BJ (cell line): ENCODE results near the gene KCNQ1. TPM values are rescaled to one million over a fixed set of nuclear protein-coding genes. Genes with fewer than 3 reads are reported as not detected.

Experiments
- CTCF ChIA-PET: fragments of 350-600 bp; formaldehyde crosslinking; extraction: SDS; loops from one replicate; lab custom pipeline; 2021; ENCODE audit warnings: antibody characterized with exemption, inconsistent platforms; lab: Yijun Ruan, JAX
- POLR2A ChIA-PET: fragments of 300-600 bp; sonication (Branson Sonifier 250); formaldehyde crosslinking; extraction: SDS; loops from one replicate; lab custom pipeline; 2021; ENCODE audit warnings: antibody characterized with exemption; lab: Charles Lee
- DNase-seq: peaks from one replicate; pipeline ENCODE4 v3.0.0-alpha.2; 2011; ENCODE audit warnings: low read depth
- H3K27me3 ChIP-seq: 2 replicates; pipeline ENCODE4 v1.6.0; 2011; ENCODE audit warnings: low read length; ENCODE audit not compliant: control insufficient read depth, insufficient read depth
- H3K36me3 ChIP-seq: 2 replicates; pipeline ENCODE4 v1.5.1; 2011; ENCODE audit warnings: low read length; ENCODE audit not compliant: control insufficient read depth, insufficient read depth
- H3K4me3 ChIP-seq: 2 replicates; pipeline ENCODE4 v1.5.1; 2011; ENCODE audit warnings: low read depth, mild to moderate bottlenecking, control low read depth, low read length
- CTCF ChIP-seq: IDR thresholded peaks from 2 replicates; pipeline ENCODE4 v1.5.1; 2011; ENCODE audit warnings: low read depth, mild to moderate bottlenecking, control low read depth, inconsistent platforms, low read length, moderate library complexity; ENCODE audit not compliant: insufficient read depth
- polyA plus RNA-seq: library from polyadenylated mRNA; depleted of rRNA; stranded (reverse); fragments of >200 nt; gene quantifications from 2 replicates; pipeline ENCODE4 v1.2.3, GENCODE V29; 2011

Gene KCNQ1
- polyA plus RNA-seq, 1 experiment, result not detected

- no peak for TF ChIP-seq CTCF
Observed at GRCh38 chr11:2742611-2743426, 298.0 kb downstream of the KCNQ1 start.

GRCh38 chr11:2743427-2744110 lies 298.8 kb downstream of the KCNQ1 start:
- H3K36me3 ChIP-seq, result no peaks in the 10 kb centered on the region
- TF ChIP-seq CTCF, result no peak
- DNase-seq, result no peak
- ChIA-PET CTCF (interaction anchor here (1.4 kb wide), 1 partner anchor 144 kb away, joined by 4 read pairs; no protein-coding TSS in a partner anchor), POLR2A (no interaction called here)
- no peak overlapping the region for H3K4me3 ChIP-seq
- peaks cover 4% of the 10 kb centered on the region; the same call in 1 of the 2 replicates for H3K27me3 ChIP-seq

More at GRCh38 chr11:2742611-2743426, 298.0 kb downstream of the KCNQ1 start:
- Histone ChIP-seq H3K27me3 (peaks cover 4% of the 10 kb centered on the region; the same call in 1 of the 2 replicates), H3K36me3 (no peaks in the 10 kb centered on the region), H3K4me3 (no peak overlapping the region)
- ChIA-PET POLR2A (no interaction called here), CTCF (interaction anchor here (0.7 to 1.4 kb wide), 3 partner anchors 11 to 145 kb away, joined by 3 to 4 read pairs (median 3); no protein-coding TSS in a partner anchor)
- DNase-seq, result no peak

- Histone ChIP-seq H3K36me3 (no peaks in the 10 kb centered on the region), H3K27me3 (peaks cover 4% of the 10 kb centered on the region; the same call in 1 of the 2 replicates), H3K4me3 (no peak overlapping the region)
- TF ChIP-seq CTCF, result no peak
- POLR2A ChIA-PET, result no interaction called here
- CTCF ChIA-PET, result interaction anchor here (1.0 kb wide), 1 partner anchor 100 kb away, joined by 5 read pairs; no protein-coding TSS in a partner anchor
- no peak for DNase-seq
Observed at GRCh38 chr11:2744166-2744565, 299.4 kb downstream of the KCNQ1 start.

- no peak for TF ChIP-seq CTCF
- Histone ChIP-seq H3K4me3 (no peak overlapping the region), H3K27me3 (peaks cover 4% of the 10 kb centered on the region; the same call in 1 of the 2 replicates), H3K36me3 (no peaks in the 10 kb centered on the region)
- DNase-seq, result no peak
- CTCF ChIA-PET, result no interaction called here
- POLR2A ChIA-PET, result no interaction called here
Observed at GRCh38 chr11:2745511-2745910, 300.7 kb downstream of the KCNQ1 start.
